Effector memory CD4-positive, alpha-beta T cell (primary cell): Measurements from ENCODE around the gene GPR32.
"Not testable (repeated sequence)": the region's sequence is repeated elsewhere in the genome, so short reads cannot be mapped to it uniquely, and the experiment has no call there.

Experiments used
- DNase-seq, 3 donors: peaks; one replicate each; pipeline ENCODE4 v3.0.0-alpha.2; 2020
- H3K27ac ChIP-seq: 2 replicates; pipeline ENCODE4 v1.7.0; 2013; ENCODE audit warnings: mild to moderate bottlenecking, low read length, moderate library complexity; ENCODE audit not compliant: insufficient read depth, poor library complexity, severe bottlenecking
- H3K27me3 ChIP-seq: replicated peaks from 2 replicates; pipeline ENCODE4 v1.7.0; 2013; ENCODE audit warnings: mild to moderate bottlenecking, low read length; ENCODE audit not compliant: insufficient read depth, control insufficient read depth, poor library complexity, severe bottlenecking
- H3K36me3 ChIP-seq: 2 replicates; pipeline ENCODE4 v1.7.0; 2013; ENCODE audit warnings: mild to moderate bottlenecking, low read length, moderate library complexity; ENCODE audit not compliant: control insufficient read depth, insufficient read depth
- H3K4me1 ChIP-seq: 2 replicates; pipeline ENCODE4 v1.7.0; 2013; ENCODE audit warnings: low read length, mild to moderate bottlenecking; ENCODE audit not compliant: control insufficient read depth, insufficient read depth, poor library complexity, severe bottlenecking
- H3K4me3 ChIP-seq: 2 replicates; pipeline ENCODE4 v1.7.0; 2013; ENCODE audit warnings: low read length, low read depth, mild to moderate bottlenecking; ENCODE audit not compliant: insufficient read depth, poor library complexity, severe bottlenecking
- H3K9me3 ChIP-seq: 2 replicates; pipeline ENCODE4 v1.7.0; 2013; ENCODE audit warnings: mild to moderate bottlenecking, low read length, moderate library complexity; ENCODE audit not compliant: control insufficient read depth

The GPR32 gene

DNA sequence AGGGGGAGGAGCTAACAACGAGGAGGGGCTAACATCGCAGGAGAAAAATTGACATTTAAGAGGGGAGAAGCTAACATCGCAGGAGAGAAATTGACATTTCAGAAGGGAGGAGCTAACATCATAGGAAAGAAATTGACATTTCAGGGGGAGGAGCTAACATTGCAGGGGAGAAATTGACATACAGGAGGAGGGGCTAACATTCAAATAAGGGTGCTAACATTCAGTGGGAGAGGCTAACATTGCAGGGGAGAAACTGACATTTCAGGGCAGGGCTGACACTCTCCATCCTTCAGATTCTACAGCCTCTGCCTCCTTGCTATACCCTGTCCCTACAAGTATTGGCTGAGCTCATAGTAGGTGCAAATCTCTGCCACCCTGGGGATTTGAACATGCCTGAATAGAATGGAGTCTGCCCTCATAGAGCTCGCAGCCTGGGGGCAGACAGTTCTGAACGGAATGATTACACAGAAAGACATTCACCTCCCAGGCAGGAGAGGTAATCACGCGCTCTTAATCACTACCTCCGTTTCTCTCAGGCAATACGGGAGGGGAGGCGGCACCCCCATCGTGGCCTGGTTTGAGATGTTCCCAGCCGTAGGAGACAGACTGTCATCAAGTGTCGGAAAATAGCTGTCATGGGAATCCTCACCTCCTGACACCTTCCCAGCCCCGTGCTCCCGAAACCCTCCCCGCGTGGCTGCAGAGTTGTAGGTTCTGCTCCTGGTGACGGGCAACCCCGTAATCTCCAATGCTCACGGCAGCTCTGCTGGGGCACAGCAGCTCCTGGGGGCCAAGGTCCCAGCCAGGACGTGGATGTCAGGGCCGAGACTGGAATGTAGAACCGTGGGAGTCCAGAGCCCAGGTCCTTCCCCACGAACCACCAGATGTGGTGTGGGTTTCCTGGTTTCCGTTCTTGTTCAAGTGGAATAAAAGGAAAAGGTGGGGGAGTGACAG, 9.5 kb downstream of the GPR32 start:
- no peak overlapping the region for H3K27ac ChIP-seq
- H3K36me3 ChIP-seq = no peaks in the 10 kb centered on the region
- H3K9me3 ChIP-seq = no peaks in the 10 kb centered on the region
- no peak for DNase-seq
- H3K27me3 ChIP-seq = peaks cover 23% of the 10 kb centered on the region
- H3K4me1 ChIP-seq = no peaks in the 10 kb centered on the region
- no peak overlapping the region for H3K4me3 ChIP-seq

DNA sequence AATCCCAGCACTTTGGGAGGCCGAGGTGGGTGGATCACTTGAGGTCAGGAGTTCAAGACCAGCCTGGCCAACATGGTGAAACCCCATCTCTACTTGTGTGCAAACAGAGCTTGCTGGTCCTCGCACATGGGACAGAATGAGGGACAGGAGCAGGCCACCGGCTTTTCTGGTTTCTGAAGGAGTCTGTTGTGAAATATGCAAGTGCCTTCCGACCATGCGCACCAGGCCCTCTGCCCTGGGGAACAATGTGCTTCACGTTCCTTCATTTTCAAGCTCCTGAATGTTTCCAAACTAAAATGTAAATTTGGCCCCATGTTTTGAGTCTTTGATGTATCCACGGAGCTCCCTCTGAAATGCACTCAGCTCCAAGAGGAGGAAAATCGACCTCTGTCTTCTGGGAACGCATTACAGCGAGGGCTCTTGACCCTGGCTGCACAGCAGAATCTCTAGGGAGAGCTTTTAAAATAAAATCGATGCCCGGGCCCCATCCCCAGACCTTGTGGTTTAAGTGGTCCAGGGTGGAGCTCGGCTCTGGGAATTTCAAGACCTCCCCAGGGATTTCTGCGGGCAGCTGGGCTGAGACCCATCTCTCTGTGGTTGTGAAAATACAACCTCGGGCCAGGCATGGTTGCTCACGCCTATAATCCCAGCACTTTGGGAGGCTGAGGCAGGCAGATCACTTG, 10.6 kb downstream of the GPR32 start:
- Histone ChIP-seq H3K9me3 (no peaks in the 10 kb centered on the region), H3K4me3 (no peak overlapping the region), H3K4me1 (no peaks in the 10 kb centered on the region), H3K27ac (no peak overlapping the region), H3K27me3 (peaks cover 20% of the 10 kb centered on the region), H3K36me3 (no peaks in the 10 kb centered on the region)
- DNase-seq = no peak

DNA sequence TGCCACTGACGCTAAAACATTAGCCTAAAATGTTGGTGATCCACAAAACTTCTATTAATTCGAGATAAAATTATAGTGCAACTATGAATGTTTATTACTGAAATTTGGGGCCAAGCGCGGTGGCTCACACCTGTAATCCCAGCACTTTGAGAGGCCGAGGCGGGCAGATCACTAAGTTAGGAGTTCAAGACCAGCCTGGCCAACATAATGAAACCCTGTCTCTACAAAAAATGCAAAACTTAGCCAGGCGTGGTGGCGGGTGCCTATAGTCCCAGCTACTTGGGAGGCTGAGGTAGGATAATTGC, 13.5 kb downstream of the GPR32 start:
- DNase-seq, H3K27ac ChIP-seq, H3K4me3 ChIP-seq, H3K36me3 ChIP-seq, H3K9me3 ChIP-seq, H3K4me1 ChIP-seq: not testable (repeated sequence)
- peaks cover 16% of the 10 kb centered on the region for H3K27me3 ChIP-seq

DNA sequence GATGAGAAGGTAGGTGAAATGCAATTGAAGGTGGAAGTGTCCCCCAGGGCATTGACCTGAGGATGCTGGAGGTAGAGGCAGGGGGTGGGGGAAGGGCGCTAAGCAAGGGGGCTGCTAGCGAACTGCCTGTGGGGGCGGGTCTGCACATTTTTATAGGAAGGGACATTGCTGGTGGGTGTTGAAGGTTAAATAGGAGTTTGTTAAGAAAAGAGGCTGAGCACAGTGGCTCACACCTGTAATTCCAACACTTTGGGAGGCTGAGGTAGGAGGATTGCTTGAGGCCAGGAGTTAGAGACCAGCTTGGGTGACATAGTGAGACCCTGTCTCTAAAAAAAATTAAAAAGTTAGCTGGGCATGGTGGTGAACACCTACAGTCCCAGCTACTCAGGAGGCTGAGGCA, 14.4 kb downstream of the GPR32 start:
- Histone ChIP-seq H3K27me3 (peaks cover 10% of the 10 kb centered on the region), H3K4me1 (no peaks in the 10 kb centered on the region), H3K4me3 (no peak overlapping the region), H3K9me3 (no peaks in the 10 kb centered on the region), H3K27ac (no peak overlapping the region), H3K36me3 (no peaks in the 10 kb centered on the region)
- no peak for DNase-seq

DNA sequence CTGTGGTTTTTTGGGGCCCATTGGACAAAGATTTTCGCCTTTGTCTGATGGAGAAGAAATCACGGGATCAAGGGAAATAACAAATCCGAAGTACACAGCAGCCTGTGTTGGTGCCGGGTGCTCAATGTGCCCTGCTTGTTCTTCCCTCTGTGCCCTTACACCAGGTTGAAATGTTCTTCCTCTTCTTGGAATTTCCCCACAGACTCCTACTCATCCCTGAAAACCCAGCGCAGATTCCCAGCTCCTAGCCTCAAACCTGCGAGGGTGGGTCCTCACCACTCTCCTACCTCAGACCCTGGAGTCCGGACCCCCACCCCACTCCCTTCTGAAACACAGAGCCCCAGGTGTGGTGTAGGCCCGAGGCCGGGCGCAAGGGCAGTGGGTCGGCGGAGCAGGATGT, 15.1 kb downstream of the GPR32 start:
- Histone ChIP-seq H3K4me1 (no peaks in the 10 kb centered on the region), H3K27ac (no peak overlapping the region), H3K27me3 (peaks cover 10% of the 10 kb centered on the region), H3K9me3 (no peaks in the 10 kb centered on the region), H3K4me3 (no peak overlapping the region), H3K36me3 (no peaks in the 10 kb centered on the region)
- DNase-seq = no peak

DNA sequence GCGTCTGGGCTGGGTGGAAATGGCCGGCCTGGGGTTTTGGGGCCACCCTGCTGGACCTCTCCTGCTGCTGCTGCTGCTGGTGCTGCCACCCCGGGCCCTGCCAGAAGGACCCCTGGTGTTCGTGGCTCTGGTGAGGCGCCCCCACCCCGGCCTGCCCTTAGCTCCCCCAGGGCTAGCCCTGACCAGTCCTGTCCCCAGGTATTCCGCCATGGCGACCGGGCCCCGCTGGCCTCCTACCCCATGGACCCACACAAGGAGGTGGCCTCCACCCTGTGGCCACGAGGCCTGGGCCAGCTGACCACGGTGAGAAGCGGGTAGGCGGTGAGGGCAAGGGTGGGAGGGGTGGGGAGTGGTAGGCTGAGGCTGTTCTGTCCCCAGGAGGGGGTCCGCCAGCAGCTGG, 20.1 kb downstream of the GPR32 start, which contains the start of gene ACP4:
TSS of gene ACP4 (plus strand) at position 20 of the 400 bp plus-strand sequence. CDS start at position 20, 0 bp downstream.
- no peaks in the 10 kb centered on the region for H3K36me3 ChIP-seq
- H3K27ac ChIP-seq = no peak within 1 kb of the TSS
- no peak for DNase-seq
- H3K4me1 ChIP-seq = no peaks in the 10 kb centered on the region
- H3K4me3 ChIP-seq = no peak within 1 kb of the TSS
- H3K9me3 ChIP-seq = no peaks in the 10 kb centered on the region
- H3K27me3 ChIP-seq = no peaks in the 10 kb centered on the region

DNA sequence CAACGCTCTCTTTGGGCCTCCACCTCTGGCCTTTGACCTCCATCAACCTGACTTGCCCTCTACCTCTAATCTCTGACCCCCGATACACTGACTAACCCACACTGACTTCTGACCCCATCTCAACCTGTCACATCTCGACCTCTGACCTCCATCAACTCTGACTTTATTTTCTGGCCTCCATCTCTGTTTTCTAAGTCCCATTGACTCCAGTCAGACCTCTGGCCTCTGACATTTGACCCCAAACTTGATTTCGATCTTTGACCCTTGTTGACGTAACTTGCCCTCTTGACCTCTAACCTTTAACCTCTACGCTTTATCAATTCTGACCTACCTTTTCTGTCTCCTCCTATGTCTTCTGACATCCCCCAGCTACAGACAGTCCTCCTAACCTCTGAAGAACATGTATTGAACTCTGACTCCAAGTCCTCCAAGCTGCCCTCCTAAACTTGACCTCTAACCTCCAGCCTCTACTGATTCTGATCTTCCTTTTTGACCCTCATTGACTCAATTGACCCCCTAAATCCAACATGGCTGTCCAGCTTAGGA, 20.7 kb downstream of the GPR32 start:
- DNase-seq = no peak
- no peak overlapping the region for H3K4me3 ChIP-seq
- no peaks in the 10 kb centered on the region for H3K9me3 ChIP-seq

DNA sequence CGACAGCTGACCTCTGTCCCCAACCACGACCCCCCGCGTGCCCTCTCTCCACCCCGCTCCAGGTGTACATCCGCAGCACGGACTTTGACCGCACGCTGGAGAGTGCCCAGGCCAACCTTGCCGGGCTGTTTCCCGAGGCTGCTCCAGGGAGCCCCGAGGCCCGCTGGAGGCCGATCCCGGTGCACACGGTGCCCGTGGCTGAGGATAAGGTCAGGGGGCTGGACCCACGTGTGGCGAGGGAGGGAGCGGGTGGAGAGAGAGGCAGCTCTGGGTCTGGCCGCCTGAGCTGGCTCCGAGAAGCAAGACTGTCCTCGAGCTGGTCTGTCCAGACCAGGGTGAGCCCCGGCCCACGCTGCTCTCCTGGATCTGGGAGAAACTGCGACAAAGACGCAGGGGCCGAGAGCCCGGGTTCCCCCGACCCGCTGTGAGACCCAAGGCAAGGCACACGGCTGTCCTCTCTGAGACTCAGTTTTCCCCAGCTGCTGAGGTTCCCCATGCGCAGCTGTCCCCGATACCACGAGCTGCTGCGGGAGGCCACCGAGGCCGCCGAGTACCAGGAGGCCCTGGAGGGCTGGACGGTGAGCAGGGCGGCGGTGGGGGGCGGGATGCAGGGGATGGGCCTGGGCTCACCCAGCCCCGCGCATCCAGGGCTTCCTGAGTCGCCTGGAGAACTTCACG, 21.5 kb downstream of the GPR32 start:
- H3K4me1 ChIP-seq = no peaks in the 10 kb centered on the region

More for the DNA sequence above, 20.7 kb downstream of the GPR32 start:
- Histone ChIP-seq H3K36me3 (no peaks in the 10 kb centered on the region), H3K27ac (no peak overlapping the region), H3K4me1 (no peaks in the 10 kb centered on the region), H3K27me3 (no peaks in the 10 kb centered on the region)

DNA sequence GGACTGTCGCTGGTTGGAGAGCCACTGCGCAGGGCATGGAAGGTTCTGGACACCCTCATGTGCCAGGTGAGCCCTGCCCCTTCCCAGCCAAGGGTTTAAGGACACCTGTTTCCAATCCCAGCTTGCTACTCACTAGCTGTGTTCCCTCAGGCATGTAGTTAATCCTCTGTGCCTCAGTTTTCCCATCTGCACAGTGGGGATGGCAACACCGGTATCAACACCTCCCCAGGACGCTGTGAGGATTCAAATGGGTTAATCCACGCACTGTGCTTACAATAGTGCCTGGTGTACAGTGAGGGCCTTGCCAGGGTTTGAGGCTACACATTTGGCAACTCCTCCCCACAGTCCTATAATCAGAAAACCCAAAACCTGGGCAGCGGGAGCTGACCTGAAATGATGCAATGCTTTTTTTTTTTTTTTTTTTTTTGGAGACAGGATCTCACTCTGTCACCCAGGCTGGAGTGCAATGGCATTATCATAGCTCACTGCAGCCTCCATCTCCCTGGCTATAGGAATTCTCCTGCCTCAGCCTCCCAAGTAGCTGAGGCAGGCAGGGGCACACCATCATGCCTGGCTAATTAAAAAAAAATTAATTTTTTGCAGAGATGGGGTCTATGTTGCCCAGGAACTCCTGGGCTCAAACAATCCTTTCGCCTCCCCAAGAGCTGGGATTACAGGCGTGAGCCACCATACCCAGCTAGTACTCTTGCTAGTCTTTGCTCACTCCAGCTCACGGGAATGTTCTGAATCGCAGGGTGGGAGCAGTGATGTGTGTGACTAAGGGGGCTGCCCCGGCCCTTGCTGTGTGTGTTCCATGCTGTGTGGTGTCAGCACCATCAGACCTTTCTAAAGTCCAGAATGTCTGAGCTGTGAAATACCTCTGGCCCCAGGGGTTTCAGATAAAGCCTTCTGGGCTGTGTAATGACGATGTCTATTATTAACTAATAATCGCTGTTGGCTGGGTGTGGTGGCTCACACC, 22.3 kb downstream of the GPR32 start:
- Histone ChIP-seq H3K36me3 (peaks cover 3% of the 10 kb centered on the region), H3K9me3 (no peaks in the 10 kb centered on the region), H3K4me3 (no peak overlapping the region), H3K4me1 (no peaks in the 10 kb centered on the region), H3K27ac (no peak overlapping the region), H3K27me3 (no peaks in the 10 kb centered on the region)
- DNase-seq = no peak

More for the DNA sequence above, 21.5 kb downstream of the GPR32 start:
- no peak overlapping the region for H3K4me3 ChIP-seq
- DNase-seq = no peak
- H3K36me3 ChIP-seq = no peaks in the 10 kb centered on the region
- H3K9me3 ChIP-seq = no peaks in the 10 kb centered on the region
- no peaks in the 10 kb centered on the region for H3K27me3 ChIP-seq
- H3K27ac ChIP-seq = no peak overlapping the region
